ENCODE measurements around the gene C20orf204. TPM values are rescaled to one million over a fixed set of nuclear protein-coding genes. Genes with fewer than 3 reads are reported as not detected.
A peak's percentile ranks its signal among the peaks of the same experiment; 100 is the strongest.

The C20orf204 gene
- total and polyA plus RNA-seq, 2 of the 8 experiments (the other 6 are each of a cell fraction or from before 2014, with no cell fraction given) = 0.39 to 0.52 TPM

- no peak for TF ChIP-seq SAP30 (IDR thresholded peaks at IDR 0.05; ENCODE audit: insufficient read depth, insufficient replicate concordance, low read length)
- TF ChIP-seq KDM4A (IDR thresholded peaks at IDR 0.05; ENCODE audit: low read depth, low read length, severe bottlenecking) = no peak
- TF ChIP-seq CTCF (IDR thresholded peaks at IDR 0.05; ENCODE audit: control extremely low read depth in 1 of 3, insufficient read depth in 1 of 3, low read depth in 1 of 3, low read length in 3 of 3) = peak; percentile 91 to 97 (median 95)
- no peak for TF ChIP-seq USF2 (IDR thresholded peaks at IDR 0.05; ENCODE audit: low read length)
- peak; percentile 87 to 88 for TF ChIP-seq RAD21 (IDR thresholded peaks at IDR 0.05 in 1 of 2, conservative IDR thresholded peaks at IDR 0.05 in 1 of 2; ENCODE audit: low read depth in 2 of 2, low read length in 2 of 2)
- TF ChIP-seq GABPA (IDR thresholded peaks at IDR 0.05; ENCODE audit: borderline replicate concordance, insufficient read depth, low read length) = 0 out of 2 replicates have a peak, but pooled peaks have one; percentile 73
- TF ChIP-seq KDM1A (IDR thresholded peaks at IDR 0.05; ENCODE audit: borderline replicate concordance, low read length) = no peak
- no peak for TF ChIP-seq POLR2AphosphoS5 (IDR thresholded peaks at IDR 0.05; ENCODE audit: low read depth, low read length)
- no peak for TF ChIP-seq NANOG (IDR thresholded peaks at IDR 0.05; ENCODE audit: insufficient read depth, low read depth, low read length, poor library complexity, severe bottlenecking)
- peak; percentile 48 for TF ChIP-seq MAX (IDR thresholded peaks at IDR 0.05)
- TF ChIP-seq JUND (IDR thresholded peaks at IDR 0.05; ENCODE audit: low read length) = no peak
- no peak for TF ChIP-seq CBX8 (IDR thresholded peaks at IDR 0.05; ENCODE audit: borderline replicate concordance, low read depth, low read length)
- no peak for TF ChIP-seq CHD1 (IDR thresholded peaks at IDR 0.05; ENCODE audit: low read depth, low read length)
- 0 out of 2 replicates have a peak, but pooled peaks have one; percentile 4 for TF ChIP-seq RXRA (IDR thresholded peaks at IDR 0.05; ENCODE audit: insufficient read depth, low read depth, low read length)
- no peak for TF ChIP-seq SP2 (IDR thresholded peaks at IDR 0.05; ENCODE audit: low read length)
- TF ChIP-seq CHD2 (IDR thresholded peaks at IDR 0.05; ENCODE audit: low read length) = peak; percentile 26; the same call in 1 of the 2 replicates
- no peak for TF ChIP-seq SRF (IDR thresholded peaks at IDR 0.05; ENCODE audit: low read depth, low read length)
- TF ChIP-seq TEAD4 (IDR thresholded peaks at IDR 0.05; ENCODE audit: low read depth, low read length) = no peak
- TF ChIP-seq CEBPB (IDR thresholded peaks at IDR 0.05; ENCODE audit: low read depth, low read length) = no peak
Observed at GRCh38 chr20:64057628-64058498, 21.9 kb downstream of the C20orf204 start (continued).
